Glomerular visceral epithelial cell (primary cell): ENCODE measurements around the gene CEP120.
"Not testable (repeated sequence)": the region's sequence is repeated elsewhere in the genome, so short reads cannot be mapped to it uniquely, and the experiment has no call there.

Experiments
- DNase-seq: peaks from one replicate; pipeline ENCODE4 v3.0.0-alpha.2; 2016; ENCODE audit errors: extremely low spot score

The CEP120 gene

DNA sequence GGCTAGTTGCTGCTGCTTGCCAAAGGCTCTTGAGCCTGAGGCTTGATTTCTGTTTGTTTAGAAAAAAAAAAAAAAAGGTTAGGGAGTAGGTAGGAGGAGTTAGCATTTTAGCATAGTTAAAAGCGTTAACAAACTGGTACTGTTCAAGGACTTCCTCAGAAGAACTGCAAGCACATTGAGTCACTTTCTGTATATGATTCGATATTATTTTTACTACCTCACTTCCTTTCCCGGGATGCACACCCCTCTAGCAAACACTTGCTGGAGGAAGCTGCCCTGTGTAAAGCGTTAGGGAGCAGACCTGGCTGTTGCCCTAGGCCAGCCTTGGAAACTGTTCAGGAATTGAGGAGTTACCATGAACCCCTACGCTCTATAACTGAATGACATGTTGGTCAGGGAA is 15.7 kb upstream of the CEP120 start:
- DNase-seq = no peak

DNA sequence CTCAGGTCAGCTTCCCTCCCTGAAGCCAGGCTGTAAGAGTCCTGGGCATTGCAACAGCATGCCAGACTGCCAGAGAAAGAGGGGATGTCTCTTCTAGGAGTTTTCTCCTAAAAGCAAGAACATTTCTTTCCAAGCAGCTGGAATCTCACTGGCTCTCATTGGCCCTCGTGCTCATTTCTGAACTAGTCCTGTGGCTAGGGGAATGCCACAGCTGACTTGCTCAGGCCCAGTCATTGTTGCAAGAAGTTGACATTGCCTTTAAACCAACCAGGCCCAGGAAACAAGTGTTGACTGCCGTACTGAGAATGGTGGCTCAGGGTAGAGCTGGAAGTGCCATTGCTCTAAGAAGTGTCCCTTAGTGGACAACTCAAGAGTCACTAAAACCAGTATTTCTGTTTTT is 15.0 kb upstream of the CEP120 start:
- DNase-seq = no peak

- no peak for DNase-seq
Observed at GRCh38 chr5:123436201-123436600, 13.0 kb upstream of the CEP120 start.

GRCh38 chr5:123434796-123435195 is 11.6 kb upstream of the CEP120 start:
- DNase-seq = no peak

GRCh38 chr5:123433596-123433995 is 10.4 kb upstream of the CEP120 start:
- no peak for DNase-seq

GRCh38 chr5:123430441-123430840 is 7.2 kb upstream of the CEP120 start:
- not testable (repeated sequence) for DNase-seq

GRCh38 chr5:123429993-123430392 is 6.8 kb upstream of the CEP120 start:
- DNase-seq = peak; percentile 44

DNA sequence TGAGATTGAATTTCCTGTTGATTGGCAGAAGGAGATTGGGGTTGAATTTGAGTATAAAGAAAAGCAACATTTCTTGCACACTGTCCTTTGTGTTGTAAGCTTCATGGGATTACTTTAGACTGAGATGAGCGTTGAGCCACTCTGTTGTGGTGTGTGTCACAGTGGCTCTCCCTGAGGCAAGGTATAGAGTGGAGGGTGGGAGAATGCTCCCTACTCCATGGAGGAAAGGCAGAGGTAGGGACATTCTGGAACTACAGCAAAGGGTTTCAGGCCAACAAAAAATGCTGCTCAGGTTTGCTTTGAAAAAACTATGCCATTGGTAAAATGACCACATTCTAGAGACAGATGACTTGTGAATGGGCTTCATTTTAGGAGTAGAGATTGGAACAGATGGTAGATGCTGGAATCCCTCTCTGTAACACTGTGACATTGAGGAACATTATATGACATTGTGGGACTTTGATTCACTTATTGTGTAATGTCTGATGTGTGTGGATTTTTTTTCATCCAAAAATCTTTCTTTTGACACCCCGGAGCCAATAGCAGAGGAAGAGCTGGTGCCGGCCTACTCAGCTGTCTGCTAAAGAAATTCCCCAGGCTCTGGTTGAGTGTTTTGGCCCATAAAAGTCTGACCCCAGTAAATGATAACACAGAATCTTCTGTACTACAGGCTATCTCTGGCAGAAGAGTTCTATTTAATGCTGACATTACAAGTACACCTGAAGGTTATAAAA is 6.2 kb upstream of the CEP120 start:
- DNase-seq = no peak

DNA sequence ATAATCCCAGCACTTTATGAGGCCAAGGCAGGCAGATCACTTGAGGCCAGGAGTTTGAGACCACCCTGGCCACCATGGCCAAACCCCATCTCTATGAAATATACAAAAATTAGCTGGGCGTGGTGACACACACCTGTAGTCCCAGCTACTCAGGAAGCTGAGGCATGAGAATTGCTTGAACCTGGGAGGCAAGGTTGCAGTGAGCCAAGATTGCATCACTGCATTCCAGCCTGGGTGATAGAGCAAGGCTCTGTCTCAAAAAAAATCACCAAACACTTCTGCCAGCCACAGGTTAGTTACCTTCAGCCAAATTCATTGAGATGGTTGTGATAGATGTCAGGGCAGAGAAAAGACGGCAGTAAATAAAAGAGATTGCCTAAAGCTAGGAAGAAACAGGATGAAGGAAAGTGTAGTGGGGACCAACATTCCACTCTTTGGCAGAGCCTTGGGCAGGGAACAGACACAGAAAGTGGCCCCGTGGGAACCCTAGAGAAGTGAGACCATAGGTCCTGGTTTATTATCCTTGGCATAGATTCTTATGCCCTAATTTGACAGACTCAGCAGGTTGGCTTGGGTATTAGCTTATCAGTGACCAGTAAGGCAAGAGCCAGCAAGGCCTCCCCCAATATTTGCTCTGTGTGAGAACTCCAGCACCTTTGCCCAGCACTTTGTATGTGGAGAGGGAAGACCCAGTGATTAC is 5.5 kb upstream of the CEP120 start:
- no peak for DNase-seq

- no peak for DNase-seq
Observed at GRCh38 chr5:123427281-123427680, 4.1 kb upstream of the CEP120 start.

DNA sequence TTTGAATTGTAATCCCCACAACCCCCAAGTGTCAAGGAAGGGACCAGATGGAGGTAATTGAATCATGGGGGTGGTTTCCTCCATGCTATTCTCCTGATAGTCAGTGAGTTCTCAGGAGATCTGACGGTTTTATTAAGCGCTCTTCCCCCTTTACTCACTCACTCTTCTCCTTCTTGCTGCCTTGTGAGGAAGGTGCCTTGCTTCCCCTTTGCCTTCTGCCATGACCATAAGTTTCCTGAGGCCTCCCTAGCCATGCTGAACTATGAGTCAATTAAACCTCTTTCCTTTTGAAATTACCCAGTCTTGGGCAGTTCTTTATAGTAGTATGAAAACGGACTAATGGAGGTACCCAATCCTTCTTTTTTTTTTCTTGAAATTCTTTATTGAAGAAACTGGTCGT is 2.2 kb upstream of the CEP120 start:
- no peak for DNase-seq

- peak; percentile 41 for DNase-seq
Observed at GRCh38 chr5:123422433-123423277, 548 bp downstream of the CEP120 start.

GRCh38 chr5:123421773-123422172 is 1.4 kb downstream of the CEP120 start:
- DNase-seq = no peak

GRCh38 chr5:123414974-123415373 is 8.2 kb downstream of the CEP120 start:
- no peak for DNase-seq

DNA sequence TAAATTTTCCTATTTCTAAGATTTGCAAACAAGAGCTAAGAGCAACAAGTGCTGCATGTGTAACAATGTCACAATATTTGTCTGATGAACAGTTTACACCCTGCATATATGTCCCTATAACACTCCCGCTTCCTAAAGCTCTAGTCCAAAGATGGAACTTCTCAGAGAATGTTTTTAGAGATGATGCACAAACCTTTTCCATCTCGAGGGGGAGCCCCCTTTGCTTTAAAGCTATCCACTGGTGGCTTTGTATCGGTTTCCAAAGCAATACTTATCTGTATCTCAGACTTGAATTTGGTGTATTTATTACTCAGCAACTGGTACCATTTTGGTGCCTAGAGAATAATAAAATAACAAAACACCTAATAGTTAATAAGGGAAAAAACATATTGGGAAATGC is 11.0 kb downstream of the CEP120 start:
- no peak for DNase-seq

GRCh38 chr5:123401999-123402398 is 21.2 kb downstream of the CEP120 start:
- not testable (repeated sequence) for DNase-seq

DNA sequence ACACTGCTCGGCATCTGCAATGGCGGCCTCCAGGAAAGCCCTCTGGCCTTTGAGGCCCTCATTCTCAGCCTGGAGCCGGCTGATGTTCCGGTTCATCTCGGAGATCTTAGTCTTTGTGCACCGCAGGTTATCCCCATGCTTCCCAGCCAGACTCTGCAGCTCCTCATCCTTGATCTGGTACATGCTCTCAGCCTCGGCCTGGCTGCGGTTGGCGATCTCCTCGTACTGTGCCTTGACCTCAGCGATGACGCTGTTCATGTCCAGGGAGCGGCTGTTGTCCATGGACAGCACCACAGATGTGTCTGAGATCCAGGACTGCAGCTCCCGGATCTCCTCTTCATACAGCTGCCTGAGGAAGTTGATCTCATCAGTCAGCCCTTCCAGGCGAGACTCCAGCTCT is 21.9 kb downstream of the CEP120 start:
- DNase-seq = no peak

DNA sequence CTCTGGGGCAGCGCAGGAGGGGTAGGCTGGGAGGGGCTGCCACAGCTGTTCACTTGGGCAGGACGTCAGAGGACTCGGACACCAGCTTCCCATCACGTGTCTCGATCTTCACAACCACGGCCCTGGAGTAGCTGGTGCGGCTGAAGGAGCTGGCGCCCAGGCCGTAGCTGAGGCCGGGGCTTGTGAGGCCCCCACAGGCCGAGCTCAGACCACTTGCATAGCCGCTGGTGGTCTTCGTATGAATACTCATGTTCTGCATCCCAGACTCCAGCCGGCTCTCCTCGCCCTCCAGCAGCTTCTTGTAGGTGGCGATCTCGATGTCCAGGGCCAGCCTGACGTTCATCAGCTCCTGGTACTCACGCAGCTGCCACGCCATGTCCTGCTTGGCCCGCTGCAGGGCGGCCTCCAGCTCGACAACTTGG is 22.3 kb downstream of the CEP120 start:
- DNase-seq = not testable (repeated sequence)

DNA sequence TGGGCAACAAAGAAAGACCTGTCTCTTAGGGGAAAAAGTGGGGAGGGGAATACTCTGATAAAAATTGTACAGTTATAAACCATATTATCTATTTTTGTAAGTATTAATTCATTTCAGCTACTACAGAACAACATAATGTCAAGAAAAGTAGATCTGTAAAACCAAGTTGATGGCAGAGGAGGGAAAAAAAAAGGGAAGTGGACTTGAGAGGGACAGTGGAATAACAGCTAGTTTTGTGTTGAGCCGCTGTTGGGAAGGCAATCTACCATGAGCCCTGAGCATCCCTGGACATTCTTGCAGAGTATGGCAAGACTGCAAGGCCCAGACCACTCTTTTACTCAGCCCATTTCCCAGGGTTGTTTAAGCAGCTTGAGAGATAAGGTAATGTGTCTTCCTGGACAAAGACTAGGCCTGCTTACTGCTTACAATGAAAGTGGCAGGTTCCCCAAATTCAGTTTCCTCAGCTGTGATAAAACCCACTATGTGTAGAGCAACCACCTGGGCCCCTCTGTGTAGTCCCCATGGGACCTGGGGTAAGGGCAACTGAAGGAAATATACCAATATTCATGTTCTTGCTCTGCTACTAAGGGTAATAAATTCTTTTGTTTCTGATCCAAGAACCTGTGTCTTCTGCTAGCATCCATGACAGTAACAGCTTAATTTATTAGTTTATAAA is 25.0 kb downstream of the CEP120 start:
- no peak for DNase-seq

DNA sequence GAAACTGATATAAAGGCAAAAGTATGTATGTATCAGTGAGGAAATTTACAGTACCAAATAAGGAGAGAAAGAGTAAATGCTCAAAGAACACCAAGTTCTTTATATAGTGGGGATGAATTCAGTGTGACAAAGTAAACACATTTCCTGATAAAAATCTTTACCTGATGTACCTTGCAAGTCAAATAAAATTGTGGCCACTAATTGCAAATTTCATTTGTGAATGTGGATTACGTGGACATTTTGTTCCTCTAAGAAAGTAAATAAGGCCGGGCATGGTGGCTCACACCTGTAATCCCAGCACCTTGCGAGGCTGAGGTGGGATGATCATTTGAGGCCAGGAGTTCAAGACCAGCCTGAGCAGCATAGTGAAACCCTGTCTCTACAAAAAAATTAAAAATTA is 25.7 kb downstream of the CEP120 start:
- no peak for DNase-seq

DNA sequence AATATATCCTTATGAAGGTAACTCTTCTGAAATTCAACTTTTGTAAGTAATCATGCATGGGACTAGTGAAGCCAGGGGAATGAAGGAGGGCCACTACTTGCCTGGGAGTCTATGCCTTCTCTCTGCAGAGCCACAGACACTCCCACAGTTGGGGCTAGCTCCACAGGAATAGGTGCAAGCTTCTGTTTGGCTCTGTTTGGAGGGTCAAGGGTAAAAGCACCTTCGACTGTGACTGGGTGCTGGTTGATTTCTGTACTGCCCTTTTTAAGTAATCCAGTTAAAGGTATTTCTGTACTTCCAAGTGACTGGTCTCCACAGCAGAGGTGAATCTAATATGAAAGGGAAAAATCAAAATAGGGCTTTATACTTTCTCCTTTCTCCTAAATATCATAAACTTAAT is 32.2 kb downstream of the CEP120 start:
- no peak for DNase-seq

DNA sequence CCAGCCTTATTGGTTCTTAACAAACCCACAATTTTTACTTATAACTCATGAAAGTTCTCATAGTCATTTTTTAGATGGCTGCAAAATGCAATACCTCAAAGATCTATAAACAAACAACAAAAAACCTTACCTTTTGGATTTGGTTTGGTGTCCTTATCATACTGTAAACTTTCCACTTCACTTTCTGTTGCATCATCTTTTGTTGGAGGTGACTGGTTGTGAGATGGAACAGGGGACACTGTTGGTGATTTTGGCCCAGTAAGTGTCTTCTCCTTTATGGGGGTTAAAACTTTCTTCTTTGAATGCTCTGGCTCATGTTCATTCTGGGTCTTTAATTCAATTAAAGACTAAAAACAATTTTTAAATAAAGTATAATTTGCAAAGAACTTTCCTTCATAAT is 33.4 kb downstream of the CEP120 start:
- no peak for DNase-seq
